Kasumi-1 (cell line): ENCODE data around the gene ACP7.

Experiments
- DNase-seq, 2 experiments: peaks; one replicate each; lab custom pipeline; 2025; lab: John Stamatoyannopoulos, UW

Gene ACP7

GRCh38 chr19:39150235-39150634, 66.1 kb downstream of the ACP7 start:
- no peak for DNase-seq

- no peak for DNase-seq
Measured at GRCh38 chr19:39150807-39151600, 66.8 kb downstream of the ACP7 start.

DNA sequence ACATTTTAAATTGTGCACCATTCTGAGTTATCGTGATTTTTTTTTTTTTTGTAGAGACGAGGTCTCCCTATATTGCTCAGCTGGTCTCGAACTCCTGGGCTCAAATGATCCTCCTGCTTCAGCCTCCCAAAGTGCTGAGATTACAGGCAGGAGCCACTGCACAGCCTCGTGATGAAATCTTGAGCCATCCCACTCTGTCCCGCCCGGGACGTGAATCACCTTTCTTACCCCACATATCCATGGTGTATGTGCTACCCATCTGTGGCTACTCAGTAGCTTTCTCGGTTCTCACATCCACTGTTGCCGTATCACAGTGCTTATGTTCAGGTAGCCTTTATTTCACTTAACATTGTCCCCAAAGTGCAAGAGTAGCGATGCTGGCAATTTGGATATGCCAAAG, 67.9 kb downstream of the ACP7 start:
- DNase-seq = no peak

DNA sequence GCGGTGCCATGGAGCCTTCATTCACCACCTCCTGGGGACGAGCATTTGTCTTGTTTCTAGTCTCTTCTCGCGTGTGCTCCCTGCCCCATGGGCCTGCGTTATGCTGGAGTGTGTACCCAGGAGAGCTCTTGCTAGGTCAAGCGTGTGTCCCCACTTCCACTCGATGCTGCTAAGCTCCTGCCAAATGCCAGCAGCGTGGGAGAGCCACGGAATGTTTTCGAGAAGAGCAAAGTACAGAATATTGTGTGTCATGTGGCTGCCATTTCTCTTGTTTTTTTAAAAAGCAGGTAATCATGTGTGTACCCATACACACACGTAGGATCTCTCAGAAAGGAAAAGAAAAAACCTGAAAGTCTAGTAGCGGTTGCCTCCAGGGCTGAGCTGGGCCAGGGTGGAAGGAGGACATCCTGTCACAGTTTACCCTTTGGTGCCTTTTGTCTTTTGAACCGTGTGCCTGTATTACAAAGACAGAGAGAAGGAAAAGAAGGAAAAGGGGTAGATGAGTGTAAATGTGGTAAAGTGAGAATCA, 70.0 kb downstream of the ACP7 start:
- no peak for DNase-seq

DNA sequence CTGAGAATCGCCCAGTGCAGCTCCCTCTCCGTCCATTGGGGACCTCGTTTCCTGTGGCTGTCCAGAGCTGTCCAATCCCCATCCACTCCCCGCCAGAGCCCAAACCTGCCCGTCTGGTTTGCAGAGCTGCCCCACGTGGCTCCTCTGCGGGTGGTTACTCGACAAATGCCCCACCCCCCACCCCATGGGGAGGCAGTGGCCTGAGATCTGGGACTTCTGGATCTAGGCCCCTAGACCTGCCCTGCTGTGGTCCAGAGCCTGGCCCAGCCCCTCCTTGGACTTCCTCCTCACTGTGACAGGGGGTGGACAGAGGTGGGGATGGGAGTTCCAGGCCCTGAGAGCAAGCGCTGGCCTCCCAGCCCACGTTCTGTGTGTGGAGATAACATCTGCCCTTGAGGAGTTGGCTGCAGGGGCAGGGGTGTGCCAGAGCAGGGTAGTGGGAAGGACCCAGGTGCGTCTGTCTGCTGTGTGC, 70.5 kb downstream of the ACP7 start:
- DNase-seq = no peak

- no peak for DNase-seq
Measured at GRCh38 chr19:39155114-39155700, 71.0 kb downstream of the ACP7 start.

- DNase-seq = no peak
Measured at GRCh38 chr19:39155741-39156140, 71.6 kb downstream of the ACP7 start.

DNA sequence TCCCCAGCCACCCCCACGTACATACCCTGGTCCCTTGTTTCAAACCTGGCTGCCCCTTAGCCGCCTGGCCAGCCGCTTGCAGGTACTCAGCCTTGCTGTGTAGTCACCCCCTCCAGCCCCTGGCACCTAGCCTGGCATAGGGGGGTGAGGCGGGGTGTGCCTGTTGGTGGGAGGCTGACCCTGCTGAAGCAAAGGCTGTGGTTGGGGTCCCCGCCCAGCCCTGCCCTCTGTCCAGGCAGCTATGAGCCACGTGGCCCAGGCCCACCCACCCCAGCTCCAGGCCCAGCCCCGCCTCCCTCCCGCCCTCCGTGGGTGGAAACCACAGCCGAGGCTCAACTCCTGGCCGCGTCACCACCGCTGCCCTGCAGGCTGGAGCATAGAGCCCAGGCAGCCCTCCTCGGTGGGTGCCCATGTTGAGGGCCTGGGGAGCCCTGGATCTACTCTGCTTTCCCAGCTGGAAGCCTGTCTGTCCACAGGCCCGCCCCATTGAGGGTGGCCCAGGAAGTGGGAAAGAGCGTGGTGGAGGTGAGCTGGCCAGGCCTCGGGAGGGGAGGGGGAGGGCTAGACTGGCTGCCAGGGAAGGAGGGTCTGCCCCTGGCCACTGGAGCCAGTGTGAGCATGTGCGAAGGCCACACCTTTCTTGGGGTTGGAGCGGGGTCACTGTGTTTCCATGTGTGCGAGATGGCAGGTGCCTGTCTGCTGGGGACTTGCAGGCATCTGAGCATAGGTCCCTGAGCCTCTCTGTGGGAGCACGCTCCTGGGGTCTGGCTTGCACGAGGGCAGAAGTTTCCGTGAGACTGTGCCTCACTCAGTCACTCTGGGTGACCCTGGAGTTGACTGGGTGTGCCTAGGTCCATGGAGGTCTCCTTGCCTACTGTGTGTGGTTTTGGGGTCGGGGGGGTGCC, 72.4 kb downstream of the ACP7 start:
- no peak for DNase-seq

- no peak for DNase-seq
Measured at GRCh38 chr19:39157275-39157996, 73.3 kb downstream of the ACP7 start.

DNA sequence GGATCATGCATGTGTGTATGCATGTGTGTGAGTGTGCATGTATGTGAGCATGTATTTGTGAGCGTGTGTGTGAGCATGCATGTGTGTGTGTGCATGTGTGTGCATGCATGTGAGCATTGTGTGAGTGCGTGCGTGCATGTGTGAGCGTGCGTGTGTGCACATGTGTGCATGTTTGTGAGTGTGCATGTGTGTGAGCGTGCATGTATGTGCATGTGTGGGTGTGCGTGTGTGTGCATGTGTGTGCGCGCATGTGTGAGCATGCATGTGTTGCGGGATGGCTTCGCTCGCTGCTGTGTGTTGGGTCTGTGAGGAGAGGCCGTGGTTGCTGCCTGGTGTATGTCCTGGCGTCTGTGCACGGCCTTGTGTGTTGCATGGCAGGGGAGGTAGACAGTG, 73.8 kb downstream of the ACP7 start:
- no peak for DNase-seq

- peak in 1 of 2 experiments; percentile 4 for DNase-seq
Measured at GRCh38 chr19:39158646-39159260, 74.6 kb downstream of the ACP7 start.

DNA sequence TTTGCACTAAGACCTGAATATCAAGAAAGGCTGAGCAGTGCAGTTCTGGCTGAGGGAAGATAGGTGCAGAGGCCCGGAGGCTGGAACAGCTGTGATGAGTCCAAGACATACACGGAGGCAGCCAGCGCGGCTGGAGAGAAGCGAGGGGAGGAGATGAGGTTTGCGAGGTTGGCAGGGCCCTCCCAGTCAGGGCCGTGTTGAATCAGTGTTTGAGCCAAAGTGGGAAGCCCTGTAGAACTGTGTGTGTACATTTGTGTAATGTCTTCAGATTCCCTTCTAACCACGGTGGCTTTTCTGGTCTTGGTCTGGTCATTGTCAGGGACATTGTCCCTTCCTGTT, 76.3 kb downstream of the ACP7 start:
- DNase-seq = no peak
